Measurements from ENCODE around the gene PTPRC. TPM values are rescaled to one million over a fixed set of nuclear protein-coding genes. Genes with fewer than 3 reads are reported as not detected.

The PTPRC gene, protein sequence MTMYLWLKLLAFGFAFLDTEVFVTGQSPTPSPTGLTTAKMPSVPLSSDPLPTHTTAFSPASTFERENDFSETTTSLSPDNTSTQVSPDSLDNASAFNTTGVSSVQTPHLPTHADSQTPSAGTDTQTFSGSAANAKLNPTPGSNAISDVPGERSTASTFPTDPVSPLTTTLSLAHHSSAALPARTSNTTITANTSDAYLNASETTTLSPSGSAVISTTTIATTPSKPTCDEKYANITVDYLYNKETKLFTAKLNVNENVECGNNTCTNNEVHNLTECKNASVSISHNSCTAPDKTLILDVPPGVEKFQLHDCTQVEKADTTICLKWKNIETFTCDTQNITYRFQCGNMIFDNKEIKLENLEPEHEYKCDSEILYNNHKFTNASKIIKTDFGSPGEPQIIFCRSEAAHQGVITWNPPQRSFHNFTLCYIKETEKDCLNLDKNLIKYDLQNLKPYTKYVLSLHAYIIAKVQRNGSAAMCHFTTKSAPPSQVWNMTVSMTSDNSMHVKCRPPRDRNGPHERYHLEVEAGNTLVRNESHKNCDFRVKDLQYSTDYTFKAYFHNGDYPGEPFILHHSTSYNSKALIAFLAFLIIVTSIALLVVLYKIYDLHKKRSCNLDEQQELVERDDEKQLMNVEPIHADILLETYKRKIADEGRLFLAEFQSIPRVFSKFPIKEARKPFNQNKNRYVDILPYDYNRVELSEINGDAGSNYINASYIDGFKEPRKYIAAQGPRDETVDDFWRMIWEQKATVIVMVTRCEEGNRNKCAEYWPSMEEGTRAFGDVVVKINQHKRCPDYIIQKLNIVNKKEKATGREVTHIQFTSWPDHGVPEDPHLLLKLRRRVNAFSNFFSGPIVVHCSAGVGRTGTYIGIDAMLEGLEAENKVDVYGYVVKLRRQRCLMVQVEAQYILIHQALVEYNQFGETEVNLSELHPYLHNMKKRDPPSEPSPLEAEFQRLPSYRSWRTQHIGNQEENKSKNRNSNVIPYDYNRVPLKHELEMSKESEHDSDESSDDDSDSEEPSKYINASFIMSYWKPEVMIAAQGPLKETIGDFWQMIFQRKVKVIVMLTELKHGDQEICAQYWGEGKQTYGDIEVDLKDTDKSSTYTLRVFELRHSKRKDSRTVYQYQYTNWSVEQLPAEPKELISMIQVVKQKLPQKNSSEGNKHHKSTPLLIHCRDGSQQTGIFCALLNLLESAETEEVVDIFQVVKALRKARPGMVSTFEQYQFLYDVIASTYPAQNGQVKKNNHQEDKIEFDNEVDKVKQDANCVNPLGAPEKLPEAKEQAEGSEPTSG (N-terminal part only)
- 10 to 100 TPM in 4 of 6 experiments, 1 to 10 TPM in 2; 5.1 to 55.7 (median 13.2) TPM for total RNA-seq
- long read RNA-seq, partial matches to known transcripts: 2 of 2 reads
- long read RNA-seq, other reads (novel, unspliced or antisense): 0 of 2 reads

DNA sequence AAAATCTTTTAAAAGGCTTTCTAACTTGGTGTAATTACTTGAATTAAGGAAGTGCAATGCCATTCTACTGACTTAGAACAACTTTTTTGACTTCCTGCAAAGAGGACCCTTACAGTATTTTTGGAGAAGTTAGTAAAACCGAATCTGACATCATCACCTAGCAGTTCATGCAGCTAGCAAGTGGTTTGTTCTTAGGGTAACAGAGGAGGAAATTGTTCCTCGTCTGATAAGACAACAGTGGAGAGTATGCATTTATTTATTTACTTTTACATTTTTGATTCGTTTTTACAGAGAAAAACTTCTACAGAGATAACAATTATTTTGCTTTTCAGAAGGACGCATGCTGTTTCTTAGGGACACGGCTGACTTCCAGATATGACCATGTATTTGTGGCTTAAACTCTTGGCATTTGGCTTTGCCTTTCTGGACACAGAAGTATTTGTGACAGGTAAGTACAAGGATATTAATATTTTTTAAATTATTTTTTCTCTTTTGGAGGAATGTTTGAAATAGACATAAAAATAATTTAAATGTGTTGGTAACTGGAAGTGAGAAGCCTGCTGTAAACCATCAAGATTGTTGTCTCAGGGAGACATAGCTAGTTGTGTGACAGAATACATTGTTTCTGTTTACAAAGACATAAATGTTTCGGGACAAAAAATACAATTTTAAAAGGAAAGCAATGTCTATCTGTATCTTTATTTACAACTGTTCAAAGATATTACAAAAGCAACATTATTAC, at the start of gene PTPRC:
TSS of gene PTPRC (plus strand) at position 147 of the 742 bp plus-strand sequence. CDS start at position 376, 229 bp downstream.
- Histone ChIP-seq H3K27me3 (no peaks in the 10 kb centered on the region), H3K9me3 (no peaks in the 10 kb centered on the region), H3K27ac (peak within 1 kb of the TSS; percentile 44 to 61 (median 57)), H3K4me3 (peak within 1 kb of the TSS in 2 of 3 donors; percentile 9 to 23), H3K4me1 (no peaks in the 10 kb centered on the region), H3K36me3 (no peaks in the 10 kb centered on the region)
- DNase-seq (no peak), ATAC-seq (peak; percentile 62 to 75 (median 68))
- 24% methylated on average over 6 of the region's 6 CpGs for WGBS (ENCODE audit: insufficient coverage, low coverage, low lambda C conversion rate, missing lambda C conversion rate)
- intact Hi-C loops (cut with DNase I): no loop called here
- TF ChIP-seq, protein P1, sequence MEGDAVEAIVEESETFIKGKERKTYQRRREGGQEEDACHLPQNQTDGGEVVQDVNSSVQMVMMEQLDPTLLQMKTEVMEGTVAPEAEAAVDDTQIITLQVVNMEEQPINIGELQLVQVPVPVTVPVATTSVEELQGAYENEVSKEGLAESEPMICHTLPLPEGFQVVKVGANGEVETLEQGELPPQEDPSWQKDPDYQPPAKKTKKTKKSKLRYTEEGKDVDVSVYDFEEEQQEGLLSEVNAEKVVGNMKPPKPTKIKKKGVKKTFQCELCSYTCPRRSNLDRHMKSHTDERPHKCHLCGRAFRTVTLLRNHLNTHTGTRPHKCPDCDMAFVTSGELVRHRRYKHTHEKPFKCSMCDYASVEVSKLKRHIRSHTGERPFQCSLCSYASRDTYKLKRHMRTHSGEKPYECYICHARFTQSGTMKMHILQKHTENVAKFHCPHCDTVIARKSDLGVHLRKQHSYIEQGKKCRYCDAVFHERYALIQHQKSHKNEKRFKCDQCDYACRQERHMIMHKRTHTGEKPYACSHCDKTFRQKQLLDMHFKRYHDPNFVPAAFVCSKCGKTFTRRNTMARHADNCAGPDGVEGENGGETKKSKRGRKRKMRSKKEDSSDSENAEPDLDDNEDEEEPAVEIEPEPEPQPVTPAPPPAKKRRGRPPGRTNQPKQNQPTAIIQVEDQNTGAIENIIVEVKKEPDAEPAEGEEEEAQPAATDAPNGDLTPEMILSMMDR (IDR thresholded peaks at IDR 0.05): no peak
- peak; percentile 61 for TF ChIP-seq POLR2A (IDR thresholded peaks at IDR 0.05)

DNA sequence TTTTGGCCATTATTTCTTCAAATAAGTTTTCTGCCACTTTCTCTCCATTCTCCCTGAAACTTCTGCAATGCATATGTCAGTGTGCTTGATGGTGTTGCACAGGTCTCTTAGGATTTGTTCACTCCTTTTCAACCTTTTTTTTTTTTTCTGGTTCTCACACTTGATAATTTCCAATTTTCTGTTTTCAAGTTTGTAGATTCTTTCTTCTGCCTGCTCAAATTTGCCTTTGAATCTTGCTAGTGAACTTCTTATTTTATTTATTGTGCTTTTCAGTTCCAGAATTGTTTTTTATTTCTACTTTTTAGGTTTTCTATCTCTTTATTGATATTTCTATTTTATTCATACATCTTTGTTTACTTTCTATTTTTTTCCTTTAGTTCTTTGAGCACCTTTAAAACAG, 48.4 kb upstream of the PTPRC start:
- no peak overlapping the region for H3K4me3 ChIP-seq
- no peak for ATAC-seq
- no peaks in the 10 kb centered on the region for H3K9me3 ChIP-seq
- H3K4me1 ChIP-seq: no peaks in the 10 kb centered on the region
- no peak overlapping the region for H3K27ac ChIP-seq
- no peaks in the 10 kb centered on the region for H3K27me3 ChIP-seq
- no peak for TF ChIP-seq POLR2A (IDR thresholded peaks at IDR 0.05)
- TF ChIP-seq, protein P1 (IDR thresholded peaks at IDR 0.05): no peak
- no peak for DNase-seq
- intact Hi-C loops (cut with DNase I): no loop called here
- no peaks in the 10 kb centered on the region for H3K36me3 ChIP-seq

DNA sequence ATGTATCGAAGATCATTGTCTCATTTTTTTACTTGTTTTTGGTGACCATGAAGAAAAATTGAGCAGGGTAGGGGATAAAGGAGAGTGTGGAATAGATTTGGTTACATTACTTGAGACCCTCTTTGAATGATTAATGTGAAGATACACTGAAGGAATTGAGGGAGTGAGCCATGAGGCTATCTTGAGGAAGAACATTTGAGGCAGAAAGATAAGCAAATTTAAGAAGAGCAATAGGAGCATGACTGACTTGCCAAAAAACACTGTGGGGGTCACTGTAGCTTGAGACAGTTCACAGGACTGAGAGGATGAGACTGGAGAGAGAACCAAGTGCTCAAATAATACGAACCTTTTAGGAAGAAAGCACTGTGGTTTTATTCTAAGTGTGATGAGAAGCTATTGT, 43.1 kb upstream of the PTPRC start:
- Histone ChIP-seq H3K9me3 (no peaks in the 10 kb centered on the region), H3K27me3 (no peaks in the 10 kb centered on the region), H3K4me1 (no peaks in the 10 kb centered on the region), H3K27ac (no peak overlapping the region), H3K4me3 (no peak overlapping the region), H3K36me3 (no peaks in the 10 kb centered on the region)
- no peak for DNase-seq
- no peak for ATAC-seq
- intact Hi-C loops (cut with DNase I): no loop called here
- no peak for TF ChIP-seq POLR2A (IDR thresholded peaks at IDR 0.05)
- TF ChIP-seq, protein P1 (IDR thresholded peaks at IDR 0.05): no peak
- 54% methylated on average over 2 of the region's 2 CpGs for WGBS (ENCODE audit: insufficient coverage, low coverage, low lambda C conversion rate, missing lambda C conversion rate)
